ENCODE results near the gene LAMB1.

The LAMB1 gene

DNA sequence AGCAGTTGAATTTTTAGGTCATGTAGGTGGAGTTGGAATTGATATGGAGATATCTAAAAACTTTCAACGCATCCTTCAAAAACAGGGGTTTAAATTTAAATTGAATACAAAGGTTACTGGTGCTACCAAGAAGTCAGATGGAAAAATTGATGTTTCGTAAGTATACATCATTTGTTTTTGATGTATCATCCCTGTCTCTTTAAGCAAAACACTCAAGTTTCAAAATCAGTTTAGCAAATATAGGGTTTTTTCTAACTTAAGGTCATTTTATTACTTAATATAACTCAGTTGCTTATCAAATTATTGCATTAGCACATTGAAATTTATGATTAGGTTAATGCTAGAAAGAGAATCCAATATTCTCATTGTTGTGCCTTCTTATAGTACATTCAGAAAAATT is 87.4 kb downstream of the LAMB1 start:
- Histone ChIP-seq H3K9ac (ENCODE audit: low read length) (no peak overlapping the region), H3K9me3 (ENCODE audit: low read length) (no peaks in the 10 kb centered on the region), H2AFZ (ENCODE audit: low read length) (no peak overlapping the region), H3K27ac (ENCODE audit: low read depth, low read length, poor library complexity, severe bottlenecking) (no peak overlapping the region), H3K9me2 (ENCODE audit: low read depth, low read length) (no peaks in the 10 kb centered on the region), H3F3A (ENCODE audit: insufficient read depth, low read length) (no peaks in the 10 kb centered on the region), H3K4me1 (ENCODE audit: insufficient read depth, low read length, severe bottlenecking) (no peaks in the 10 kb centered on the region), H3K27me3 (ENCODE audit: insufficient read depth, low read length) (no peaks in the 10 kb centered on the region), H3K79me2 (ENCODE audit: insufficient read depth, low read length) (peaks cover 10% of the 10 kb centered on the region; the same call in 1 of the 2 replicates), H3K4me3 (ENCODE audit: low read depth, low read length, poor library complexity, severe bottlenecking) (no peak overlapping the region), H3K4me2 (ENCODE audit: low read length) (no peak overlapping the region), H4K20me1 (ENCODE audit: insufficient read depth, low read length) (no peaks in the 10 kb centered on the region), H3K36me3 (ENCODE audit: insufficient read depth, low read length) (peaks cover 95% of the 10 kb centered on the region)
- no peak for TF ChIP-seq EZH2 (IDR thresholded peaks at IDR 0.05; ENCODE audit: borderline replicate concordance, low read length)
- TF ChIP-seq, protein P1, sequence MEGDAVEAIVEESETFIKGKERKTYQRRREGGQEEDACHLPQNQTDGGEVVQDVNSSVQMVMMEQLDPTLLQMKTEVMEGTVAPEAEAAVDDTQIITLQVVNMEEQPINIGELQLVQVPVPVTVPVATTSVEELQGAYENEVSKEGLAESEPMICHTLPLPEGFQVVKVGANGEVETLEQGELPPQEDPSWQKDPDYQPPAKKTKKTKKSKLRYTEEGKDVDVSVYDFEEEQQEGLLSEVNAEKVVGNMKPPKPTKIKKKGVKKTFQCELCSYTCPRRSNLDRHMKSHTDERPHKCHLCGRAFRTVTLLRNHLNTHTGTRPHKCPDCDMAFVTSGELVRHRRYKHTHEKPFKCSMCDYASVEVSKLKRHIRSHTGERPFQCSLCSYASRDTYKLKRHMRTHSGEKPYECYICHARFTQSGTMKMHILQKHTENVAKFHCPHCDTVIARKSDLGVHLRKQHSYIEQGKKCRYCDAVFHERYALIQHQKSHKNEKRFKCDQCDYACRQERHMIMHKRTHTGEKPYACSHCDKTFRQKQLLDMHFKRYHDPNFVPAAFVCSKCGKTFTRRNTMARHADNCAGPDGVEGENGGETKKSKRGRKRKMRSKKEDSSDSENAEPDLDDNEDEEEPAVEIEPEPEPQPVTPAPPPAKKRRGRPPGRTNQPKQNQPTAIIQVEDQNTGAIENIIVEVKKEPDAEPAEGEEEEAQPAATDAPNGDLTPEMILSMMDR (IDR thresholded peaks at IDR 0.05; ENCODE audit: low read length), result no peak

DNA sequence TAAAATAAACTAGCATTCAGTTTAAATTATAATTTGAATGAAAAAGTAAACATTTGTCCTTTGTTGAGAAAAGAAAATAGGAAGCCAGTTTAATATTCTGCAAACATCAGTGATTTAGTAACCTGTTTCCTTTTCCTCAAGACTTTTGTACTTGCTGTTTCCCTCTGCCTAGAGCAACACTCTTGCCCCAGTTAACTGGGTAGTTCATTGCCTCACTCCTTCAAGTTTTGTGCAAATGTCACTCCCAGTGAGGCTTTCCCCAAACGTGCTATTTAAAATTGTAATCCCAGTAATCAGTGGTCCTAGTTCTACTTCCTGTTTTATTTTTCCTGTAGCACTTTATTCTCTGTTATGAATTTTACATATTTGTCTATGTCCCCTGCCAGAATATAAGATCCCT is 88.1 kb downstream of the LAMB1 start:
- Histone ChIP-seq H4K20me1 (ENCODE audit: insufficient read depth, low read length) (no peaks in the 10 kb centered on the region), H3K9me3 (ENCODE audit: low read length) (no peaks in the 10 kb centered on the region), H3K4me1 (ENCODE audit: insufficient read depth, low read length, severe bottlenecking) (no peaks in the 10 kb centered on the region), H3K9me2 (ENCODE audit: low read depth, low read length) (no peaks in the 10 kb centered on the region), H3K27ac (ENCODE audit: low read depth, low read length, poor library complexity, severe bottlenecking) (no peak overlapping the region), H3K27me3 (ENCODE audit: insufficient read depth, low read length) (no peaks in the 10 kb centered on the region), H3F3A (ENCODE audit: insufficient read depth, low read length) (no peaks in the 10 kb centered on the region), H3K36me3 (ENCODE audit: insufficient read depth, low read length) (peaks cover 95% of the 10 kb centered on the region), H3K4me2 (ENCODE audit: low read length) (no peak overlapping the region), H3K9ac (ENCODE audit: low read length) (no peak overlapping the region), H2AFZ (ENCODE audit: low read length) (no peak overlapping the region), H3K79me2 (ENCODE audit: insufficient read depth, low read length) (peaks cover 10% of the 10 kb centered on the region; the same call in 1 of the 2 replicates), H3K4me3 (ENCODE audit: low read depth, low read length, poor library complexity, severe bottlenecking) (no peak overlapping the region)
- TF ChIP-seq, protein P1 (IDR thresholded peaks at IDR 0.05; ENCODE audit: low read length), result no peak
- no peak for TF ChIP-seq EZH2 (IDR thresholded peaks at IDR 0.05; ENCODE audit: borderline replicate concordance, low read length)

DNA sequence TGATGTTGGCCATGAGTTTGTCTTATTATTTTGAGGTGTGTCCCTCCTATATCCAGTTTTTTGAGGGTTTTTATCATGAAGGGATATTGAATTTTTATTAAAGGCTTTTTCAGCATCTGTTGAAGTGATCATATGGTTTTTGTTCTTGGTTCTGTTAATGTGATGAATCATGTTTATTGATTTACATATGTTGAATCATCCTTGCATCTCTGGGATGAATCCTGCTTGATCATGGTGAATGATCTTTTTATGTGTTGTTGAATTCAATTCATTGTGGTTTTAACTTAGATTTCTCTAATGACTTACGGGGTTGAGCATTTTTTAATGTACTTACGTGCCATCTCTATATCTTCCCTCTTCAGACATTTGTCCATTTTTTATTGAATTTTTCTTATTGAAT is 89.1 kb downstream of the LAMB1 start:
- Histone ChIP-seq H3K4me3 (ENCODE audit: low read depth, low read length, poor library complexity, severe bottlenecking) (no peak overlapping the region), H4K20me1 (ENCODE audit: insufficient read depth, low read length) (no peaks in the 10 kb centered on the region), H3K79me2 (ENCODE audit: insufficient read depth, low read length) (peaks cover 10% of the 10 kb centered on the region; the same call in 1 of the 2 replicates), H3K27ac (ENCODE audit: low read depth, low read length, poor library complexity, severe bottlenecking) (no peak overlapping the region), H3K9me3 (ENCODE audit: low read length) (no peaks in the 10 kb centered on the region), H3K27me3 (ENCODE audit: insufficient read depth, low read length) (no peaks in the 10 kb centered on the region), H3F3A (ENCODE audit: insufficient read depth, low read length) (no peaks in the 10 kb centered on the region), H3K9me2 (ENCODE audit: low read depth, low read length) (no peaks in the 10 kb centered on the region), H2AFZ (ENCODE audit: low read length) (no peak overlapping the region), H3K36me3 (ENCODE audit: insufficient read depth, low read length) (peaks cover 95% of the 10 kb centered on the region), H3K9ac (ENCODE audit: low read length) (no peak overlapping the region), H3K4me1 (ENCODE audit: insufficient read depth, low read length, severe bottlenecking) (no peaks in the 10 kb centered on the region), H3K4me2 (ENCODE audit: low read length) (no peak overlapping the region)
- TF ChIP-seq, protein P1 (IDR thresholded peaks at IDR 0.05; ENCODE audit: low read length), result no peak
- no peak for TF ChIP-seq EZH2 (IDR thresholded peaks at IDR 0.05; ENCODE audit: borderline replicate concordance, low read length)
